ENCODE data around the gene ABCC5.

DNA sequence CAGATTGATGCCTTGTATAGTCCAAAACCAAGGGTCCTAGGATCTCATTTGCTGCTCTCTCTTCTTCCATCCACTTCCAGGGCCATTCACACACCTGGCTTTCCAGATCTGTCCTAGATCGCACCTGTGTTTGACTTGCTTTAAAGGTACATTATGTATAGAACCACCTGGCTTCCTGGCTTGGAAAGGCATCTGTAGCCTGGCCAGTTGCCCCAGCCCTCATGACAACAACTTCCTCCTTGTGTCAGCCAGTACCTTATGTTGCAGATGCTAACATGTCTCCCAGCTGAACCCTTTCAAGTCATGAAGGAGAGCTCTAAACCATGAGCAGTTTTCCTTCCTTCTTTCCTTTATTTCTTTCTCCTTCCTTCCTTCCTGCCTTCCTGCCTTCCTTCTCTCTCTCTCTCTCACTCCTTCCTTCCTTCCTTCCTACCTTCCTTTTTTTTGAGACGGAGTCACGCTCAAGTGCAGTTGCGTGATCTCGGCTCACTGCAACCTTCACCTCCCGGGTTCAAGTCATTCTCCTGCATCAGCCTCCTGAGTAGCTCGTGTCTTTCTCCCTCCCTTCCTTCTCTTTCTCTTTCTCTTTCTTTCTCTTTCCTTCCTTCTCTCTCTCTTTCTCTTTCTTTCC, 32.6 kb upstream of the ABCC5 start:
- TF ChIP-seq, protein P1, sequence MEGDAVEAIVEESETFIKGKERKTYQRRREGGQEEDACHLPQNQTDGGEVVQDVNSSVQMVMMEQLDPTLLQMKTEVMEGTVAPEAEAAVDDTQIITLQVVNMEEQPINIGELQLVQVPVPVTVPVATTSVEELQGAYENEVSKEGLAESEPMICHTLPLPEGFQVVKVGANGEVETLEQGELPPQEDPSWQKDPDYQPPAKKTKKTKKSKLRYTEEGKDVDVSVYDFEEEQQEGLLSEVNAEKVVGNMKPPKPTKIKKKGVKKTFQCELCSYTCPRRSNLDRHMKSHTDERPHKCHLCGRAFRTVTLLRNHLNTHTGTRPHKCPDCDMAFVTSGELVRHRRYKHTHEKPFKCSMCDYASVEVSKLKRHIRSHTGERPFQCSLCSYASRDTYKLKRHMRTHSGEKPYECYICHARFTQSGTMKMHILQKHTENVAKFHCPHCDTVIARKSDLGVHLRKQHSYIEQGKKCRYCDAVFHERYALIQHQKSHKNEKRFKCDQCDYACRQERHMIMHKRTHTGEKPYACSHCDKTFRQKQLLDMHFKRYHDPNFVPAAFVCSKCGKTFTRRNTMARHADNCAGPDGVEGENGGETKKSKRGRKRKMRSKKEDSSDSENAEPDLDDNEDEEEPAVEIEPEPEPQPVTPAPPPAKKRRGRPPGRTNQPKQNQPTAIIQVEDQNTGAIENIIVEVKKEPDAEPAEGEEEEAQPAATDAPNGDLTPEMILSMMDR (IDR thresholded peaks at IDR 0.05; ENCODE audit: insufficient read depth, low read depth, low read length) = no peak
- no peak for TF ChIP-seq EZH2 (IDR thresholded peaks at IDR 0.05; ENCODE audit: insufficient read depth, low read length)

All from astrocyte (in vitro differentiated cells and primary cell).